HG03025 (cell line): Measurements from ENCODE around the gene MEGF10.

Experiments used
- ATAC-seq: cut with Tn5 transposase; IDR thresholded peaks from one replicate; pipeline ENCODE4 v1.9.1; 2021; ENCODE audit warnings: mild to moderate bottlenecking, moderate library complexity; ENCODE audit not compliant: unreplicated experiment, low FRiP score

The MEGF10 gene

GRCh38 chr5:127363403-127363802 is 72.8 kb downstream of the MEGF10 start:
- no peak for ATAC-seq

- no peak for ATAC-seq
These were observed 76.4 kb downstream of the MEGF10 start for GRCh38 chr5:127367029-127367428.

- no peak for ATAC-seq
These were observed 77.4 kb downstream of the MEGF10 start for GRCh38 chr5:127367946-127368465.

- no peak for ATAC-seq
These were observed 79.2 kb downstream of the MEGF10 start for GRCh38 chr5:127369796-127370195.

GRCh38 chr5:127370631-127371030 is 80.0 kb downstream of the MEGF10 start:
- no peak for ATAC-seq

- no peak for ATAC-seq
These were observed 83.4 kb downstream of the MEGF10 start for GRCh38 chr5:127373858-127374491.

GRCh38 chr5:127375124-127375523 is 84.5 kb downstream of the MEGF10 start:
- no peak for ATAC-seq

GRCh38 chr5:127375544-127376091 is 85.0 kb downstream of the MEGF10 start:
- ATAC-seq = no peak

GRCh38 chr5:127377651-127378050 is 87.1 kb downstream of the MEGF10 start:
- no peak for ATAC-seq

- ATAC-seq = no peak
These were observed 95.3 kb downstream of the MEGF10 start for GRCh38 chr5:127385936-127386335.

GRCh38 chr5:127386557-127386956 is 96.0 kb downstream of the MEGF10 start:
- no peak for ATAC-seq

GRCh38 chr5:127389601-127390000 is 99.0 kb downstream of the MEGF10 start:
- ATAC-seq = no peak

- no peak for ATAC-seq
These were observed 102.2 kb downstream of the MEGF10 start for GRCh38 chr5:127392762-127393161.

GRCh38 chr5:127396490-127397155 is 106.0 kb downstream of the MEGF10 start:
- no peak for ATAC-seq

GRCh38 chr5:127398508-127398907 is 107.9 kb downstream of the MEGF10 start:
- no peak for ATAC-seq

GRCh38 chr5:127399068-127399467 is 108.5 kb downstream of the MEGF10 start:
- no peak for ATAC-seq

- ATAC-seq = no peak
These were observed 109.9 kb downstream of the MEGF10 start for GRCh38 chr5:127400539-127400938.

- no peak for ATAC-seq
These were observed 110.5 kb downstream of the MEGF10 start for GRCh38 chr5:127400946-127401670.

- ATAC-seq = no peak
These were observed 111.8 kb downstream of the MEGF10 start for GRCh38 chr5:127402361-127402760.

GRCh38 chr5:127404190-127404589 is 113.6 kb downstream of the MEGF10 start:
- no peak for ATAC-seq
